ENCODE data around the gene FADS3. TPM values are rescaled to one million over a fixed set of nuclear protein-coding genes. Genes with fewer than 3 reads are reported as not detected.

FADS3 gene
- total RNA-seq, 3 donors from 2014 or later (not counting 1 experiment from before 2014, with no cell fraction given), result 10.8 to 17.8 (median 11.5) TPM

GRCh38 chr11:61847914-61848581, 43.3 kb downstream of the FADS3 start:
- no peak overlapping the region for H3K27ac Mint-ChIP-seq

GRCh38 chr11:61846362-61847020, 44.9 kb downstream of the FADS3 start:
- Histone ChIP-seq H3K27ac (ENCODE audit: low read length) (no peak overlapping the region), H3K4me3 (ENCODE audit: low read length) (no peak overlapping the region), H3K36me3 (ENCODE audit: control insufficient read depth, insufficient read depth, low read length) (peaks cover 5% of the 10 kb centered on the region), H3K27me3 (ENCODE audit: control insufficient read depth, insufficient read depth, low read length) (no peaks in the 10 kb centered on the region), H3K4me1 (ENCODE audit: control insufficient read depth, insufficient read depth, low read length) (no peaks in the 10 kb centered on the region), H3K9me3 (ENCODE audit: control insufficient read depth, insufficient read depth, low read length) (no peaks in the 10 kb centered on the region)
- Mint-ChIP-seq H3K4me1 (no peaks in the 10 kb centered on the region), H3K9me3 (no peaks in the 10 kb centered on the region), H3K4me3 (no peak overlapping the region), H3K27me3 (ENCODE audit: low read depth in 2 of 2) (no peaks in the 10 kb centered on the region), H3K27ac (no peak overlapping the region), H3K36me3 (peaks cover 6% of the 10 kb centered on the region)
- DNase-seq (no peak), ATAC-seq (no peak)
- intact Hi-C loops (cut with micrococcal nuclease), result no loop called here
- no peak for TF ChIP-seq CTCF (IDR thresholded peaks at IDR 0.05)
- 88% methylated on average over 10 of the region's 10 CpGs for WGBS (ENCODE audit: insufficient coverage)

More at GRCh38 chr11:61847914-61848581, 43.3 kb downstream of the FADS3 start:
- H3K4me1 ChIP-seq (ENCODE audit: control insufficient read depth, insufficient read depth, low read length), result no peaks in the 10 kb centered on the region
- Mint-ChIP-seq H3K27me3 (ENCODE audit: low read depth in 2 of 2) (no peaks in the 10 kb centered on the region), H3K9me3 (no peaks in the 10 kb centered on the region), H3K4me1 (no peaks in the 10 kb centered on the region), H3K4me3 (no peak overlapping the region), H3K36me3 (peaks cover 6% of the 10 kb centered on the region)
- WGBS (ENCODE audit: insufficient coverage), result 94% methylated on average over 18 of the region's 18 CpGs
- no peaks in the 10 kb centered on the region for H3K27me3 ChIP-seq (ENCODE audit: control insufficient read depth, insufficient read depth, low read length)
- DNase-seq (no peak), ATAC-seq (no peak)
- intact Hi-C loops (cut with micrococcal nuclease), result no loop called here
- peaks cover 5% of the 10 kb centered on the region for H3K36me3 ChIP-seq (ENCODE audit: control insufficient read depth, insufficient read depth, low read length)
- no peak overlapping the region for H3K4me3 ChIP-seq (ENCODE audit: low read length)
- no peak overlapping the region for H3K27ac ChIP-seq (ENCODE audit: low read length)
- no peak for TF ChIP-seq CTCF (IDR thresholded peaks at IDR 0.05)
- no peaks in the 10 kb centered on the region for H3K9me3 ChIP-seq (ENCODE audit: control insufficient read depth, insufficient read depth, low read length)

GRCh38 chr11:61844909-61845565, 46.3 kb downstream of the FADS3 start:
- Mint-ChIP-seq H3K4me1 (no peaks in the 10 kb centered on the region), H3K27me3 (ENCODE audit: low read depth in 2 of 2) (no peaks in the 10 kb centered on the region), H3K4me3 (no peak overlapping the region), H3K9me3 (no peaks in the 10 kb centered on the region), H3K27ac (no peak overlapping the region), H3K36me3 (peaks cover 6% of the 10 kb centered on the region)
- intact Hi-C loops (cut with micrococcal nuclease), result no loop called here
- no peak for ATAC-seq
- Histone ChIP-seq H3K27ac (ENCODE audit: low read length) (no peak overlapping the region), H3K27me3 (ENCODE audit: control insufficient read depth, insufficient read depth, low read length) (no peaks in the 10 kb centered on the region), H3K4me1 (ENCODE audit: control insufficient read depth, insufficient read depth, low read length) (no peaks in the 10 kb centered on the region), H3K9me3 (ENCODE audit: control insufficient read depth, insufficient read depth, low read length) (no peaks in the 10 kb centered on the region), H3K4me3 (ENCODE audit: low read length) (no peak overlapping the region), H3K36me3 (ENCODE audit: control insufficient read depth, insufficient read depth, low read length) (peaks cover 7% of the 10 kb centered on the region)
- WGBS (ENCODE audit: insufficient coverage), result 98% methylated on average over 15 of the region's 16 CpGs
- TF ChIP-seq CTCF (IDR thresholded peaks at IDR 0.05), result no peak
- no peak for DNase-seq
